ENCODE measurements around the gene SPATA25. TPM values are rescaled to one million over a fixed set of nuclear protein-coding genes. Genes with fewer than 3 reads are reported as not detected.

The SPATA25 gene, protein sequence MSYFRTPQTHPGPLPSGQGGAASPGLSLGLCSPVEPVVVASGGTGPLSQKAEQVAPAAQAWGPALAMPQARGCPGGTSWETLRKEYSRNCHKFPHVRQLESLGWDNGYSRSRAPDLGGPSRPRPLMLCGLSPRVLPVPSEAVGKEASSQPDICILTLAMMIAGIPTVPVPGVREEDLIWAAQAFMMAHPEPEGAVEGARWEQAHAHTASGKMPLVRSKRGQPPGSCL
- total RNA-seq: 1 to 10 TPM; 2.1 to 3.8 TPM
- polyA plus RNA-seq: under 1 TPM; 0.77 to 0.97 TPM
- long read RNA-seq, donor 1: 0 reads
- long read RNA-seq, donor 2: 0 reads
- long read RNA-seq, donor 3: 0 reads
- long read RNA-seq, donor 4: 0 reads
- long read RNA-seq, donor 5: 0 reads

DNA sequence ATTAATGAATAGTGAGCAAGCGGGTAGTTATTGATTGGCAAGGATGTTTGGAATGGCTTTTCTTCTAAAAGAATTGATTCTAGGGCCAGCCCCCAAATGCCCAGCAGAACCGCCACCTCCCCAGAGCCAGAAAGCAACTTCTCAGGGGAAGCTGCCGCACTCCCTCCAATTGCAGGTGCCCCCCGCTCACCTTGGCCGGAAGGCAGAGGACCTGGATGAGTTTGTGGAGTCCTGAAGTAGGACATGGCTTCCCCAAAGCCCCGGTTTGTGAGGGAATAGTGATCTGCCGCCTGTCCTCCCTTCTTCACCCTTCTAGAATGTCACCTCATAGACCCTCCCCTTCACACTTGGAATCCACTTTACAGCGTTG is at the start of gene SPATA25:
SPATA25 (minus strand) TSS at position 277 of the 370 bp plus-strand sequence; CDS start at position 245, 32 bp downstream.
- H3K27ac ChIP-seq (ENCODE audit: low read depth in 1 of 2, low read length in 1 of 2): no peak within 1 kb of the TSS
- no peak for ATAC-seq (ENCODE audit: insufficient read depth, low FRiP score)
- H3K36me3 ChIP-seq (ENCODE audit: control insufficient read depth in 4 of 4, insufficient read depth in 4 of 4, low read length in 4 of 4): peaks cover 10 to 26% (median 13%) of the 10 kb centered on the region in 4 donors
- TF ChIP-seq, protein P1, sequence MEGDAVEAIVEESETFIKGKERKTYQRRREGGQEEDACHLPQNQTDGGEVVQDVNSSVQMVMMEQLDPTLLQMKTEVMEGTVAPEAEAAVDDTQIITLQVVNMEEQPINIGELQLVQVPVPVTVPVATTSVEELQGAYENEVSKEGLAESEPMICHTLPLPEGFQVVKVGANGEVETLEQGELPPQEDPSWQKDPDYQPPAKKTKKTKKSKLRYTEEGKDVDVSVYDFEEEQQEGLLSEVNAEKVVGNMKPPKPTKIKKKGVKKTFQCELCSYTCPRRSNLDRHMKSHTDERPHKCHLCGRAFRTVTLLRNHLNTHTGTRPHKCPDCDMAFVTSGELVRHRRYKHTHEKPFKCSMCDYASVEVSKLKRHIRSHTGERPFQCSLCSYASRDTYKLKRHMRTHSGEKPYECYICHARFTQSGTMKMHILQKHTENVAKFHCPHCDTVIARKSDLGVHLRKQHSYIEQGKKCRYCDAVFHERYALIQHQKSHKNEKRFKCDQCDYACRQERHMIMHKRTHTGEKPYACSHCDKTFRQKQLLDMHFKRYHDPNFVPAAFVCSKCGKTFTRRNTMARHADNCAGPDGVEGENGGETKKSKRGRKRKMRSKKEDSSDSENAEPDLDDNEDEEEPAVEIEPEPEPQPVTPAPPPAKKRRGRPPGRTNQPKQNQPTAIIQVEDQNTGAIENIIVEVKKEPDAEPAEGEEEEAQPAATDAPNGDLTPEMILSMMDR (IDR thresholded peaks at IDR 0.05; ENCODE audit: control extremely low read depth, extremely low read depth): no peak
- H3K9me3 ChIP-seq (ENCODE audit: control insufficient read depth in 4 of 4, insufficient read depth in 3 of 4, low read length in 3 of 4): no peaks in the 10 kb centered on the region
- no peak within 1 kb of the TSS for H3K9ac ChIP-seq (ENCODE audit: insufficient read depth in 1 of 2, low read length in 2 of 2)
- peaks cover 0 to 14% (median 8%) of the 10 kb centered on the region in 5 donors for H3K4me1 ChIP-seq (ENCODE audit: control insufficient read depth in 5 of 5, insufficient read depth in 5 of 5, low read length in 5 of 5)
- DNase-seq: no peak
- H3K4me3 ChIP-seq: no peak within 1 kb of the TSS
- no peaks in the 10 kb centered on the region for H3K27me3 ChIP-seq (ENCODE audit: control insufficient read depth in 3 of 3, insufficient read depth in 3 of 3, low read length in 2 of 3)
- WGBS, 2 donors: 92 to 96% methylated on average over 8 of the region's 8 CpGs

DNA sequence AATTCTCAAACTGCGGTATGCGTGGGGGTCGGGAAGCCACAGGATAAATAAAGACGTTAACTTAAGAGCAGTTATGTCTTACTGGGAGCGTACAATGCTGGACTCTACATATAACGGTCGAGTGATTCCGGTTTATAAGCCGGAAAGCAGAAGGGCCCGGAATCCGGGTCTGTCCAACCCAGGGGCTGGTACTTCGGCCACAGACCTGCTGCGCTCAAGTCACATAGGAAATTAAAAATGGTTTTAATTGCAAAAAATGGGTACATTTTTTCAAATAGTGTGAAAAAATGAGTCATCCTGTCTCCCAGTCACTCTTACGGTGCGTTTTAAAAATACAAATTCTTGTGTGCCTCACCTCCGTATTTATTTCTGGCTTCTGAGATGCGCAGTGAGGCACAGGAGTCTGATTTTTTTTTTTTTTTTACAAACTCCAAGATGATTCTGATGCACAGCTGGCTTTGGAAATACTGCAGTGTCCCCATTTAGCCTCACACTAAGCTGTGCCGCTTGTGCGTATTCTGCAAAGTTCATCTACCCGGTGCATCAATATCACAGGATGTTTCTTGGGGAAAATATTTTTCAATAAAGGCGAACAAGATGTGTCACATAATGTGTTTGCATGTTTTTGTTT is 48.1 kb upstream of the SPATA25 start:
- Histone ChIP-seq H3K4me3 (peak overlapping the region; percentile 22), H3K36me3 (ENCODE audit: control insufficient read depth in 4 of 4, insufficient read depth in 4 of 4, low read length in 4 of 4) (peaks cover 9 to 31% (median 29%) of the 10 kb centered on the region in 4 donors), H3K9me3 (ENCODE audit: control insufficient read depth in 4 of 4, insufficient read depth in 3 of 4, low read length in 3 of 4) (no peaks in the 10 kb centered on the region), H3K9ac (ENCODE audit: insufficient read depth in 1 of 2, low read length in 2 of 2) (peak overlapping the region; percentile 69 to 98), H3K27me3 (ENCODE audit: control insufficient read depth in 3 of 3, insufficient read depth in 3 of 3, low read length in 2 of 3) (no peaks in the 10 kb centered on the region), H3K27ac (ENCODE audit: low read depth in 1 of 2, low read length in 1 of 2) (peak overlapping the region; percentile 20 to 84), H3K4me1 (ENCODE audit: control insufficient read depth in 5 of 5, insufficient read depth in 5 of 5, low read length in 5 of 5) (peaks cover 0 to 9% (median 2%) of the 10 kb centered on the region in 5 donors)
- no peak for ATAC-seq (ENCODE audit: insufficient read depth, low FRiP score)
- no peak for DNase-seq
- TF ChIP-seq, protein P1 (IDR thresholded peaks at IDR 0.05; ENCODE audit: control extremely low read depth, extremely low read depth): no peak
- 9 to 12% methylated on average over 21 of the region's 21 CpGs for WGBS, 2 donors

DNA sequence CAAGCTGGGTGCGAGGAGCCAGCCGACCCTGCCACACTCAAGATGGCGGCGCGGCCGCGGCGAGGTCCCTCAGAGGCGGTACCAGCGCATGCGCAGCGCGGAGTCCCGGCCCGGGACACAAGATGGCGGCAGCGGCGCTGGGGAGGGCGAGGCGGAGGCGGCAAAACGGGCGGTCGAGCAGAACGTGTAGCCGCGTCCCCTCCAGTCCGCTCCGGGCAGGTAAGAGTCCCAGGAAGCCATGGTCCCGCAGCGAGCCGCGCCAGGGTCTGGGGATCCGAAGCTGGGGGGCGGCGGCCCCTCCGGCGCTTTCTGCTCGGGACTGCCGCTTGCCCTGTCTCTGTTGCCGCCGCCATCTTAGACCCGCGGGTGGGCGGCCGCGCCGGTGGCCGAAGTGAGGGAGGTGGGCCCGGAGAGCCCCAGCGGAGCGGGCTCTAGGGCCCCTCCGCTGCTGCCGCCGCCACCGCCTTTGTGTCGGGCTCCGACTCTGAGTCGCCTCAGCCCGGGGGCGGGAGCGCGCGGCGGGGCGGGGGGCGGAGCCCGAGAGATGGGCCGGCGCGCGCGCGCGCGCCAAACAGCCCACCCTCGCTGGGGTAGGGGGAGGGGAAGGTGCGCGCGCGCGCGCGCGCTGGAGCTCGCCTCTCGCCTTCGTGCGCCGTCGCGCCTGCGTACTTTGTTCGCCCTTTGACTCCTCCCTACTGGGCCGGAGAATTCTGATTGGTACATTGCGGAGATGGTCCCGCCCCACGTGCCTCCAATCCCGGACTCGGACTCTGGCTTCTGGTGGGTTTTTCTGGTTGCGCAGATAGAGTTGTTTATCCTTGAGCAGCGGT is 47.4 kb upstream of the SPATA25 start, which contains the start of gene PCIF1:
PCIF1 (plus strand) TSS at position 98 of the 830 bp plus-strand sequence. CDS start 4,317 bp downstream, outside the sequence.
- 0 to 1% methylated on average over 71 to 102 of the region's 102 CpGs for WGBS, 2 donors
- TF ChIP-seq, protein P1 (IDR thresholded peaks at IDR 0.05; ENCODE audit: control extremely low read depth, extremely low read depth): no peak
- peak; percentile 90 for ATAC-seq (ENCODE audit: insufficient read depth, low FRiP score)
- H3K27ac ChIP-seq (ENCODE audit: low read depth in 1 of 2, low read length in 1 of 2): peak within 1 kb of the TSS; percentile 97 to 100
- peak; percentile 99 to 100 (median 99) for DNase-seq
- H3K9me3 ChIP-seq (ENCODE audit: control insufficient read depth in 4 of 4, insufficient read depth in 3 of 4, low read length in 3 of 4): no peaks in the 10 kb centered on the region
- peaks cover 0 to 9% (median 2%) of the 10 kb centered on the region in 5 donors for H3K4me1 ChIP-seq (ENCODE audit: control insufficient read depth in 5 of 5, insufficient read depth in 5 of 5, low read length in 5 of 5)
- H3K9ac ChIP-seq (ENCODE audit: insufficient read depth in 1 of 2, low read length in 2 of 2): peak within 1 kb of the TSS; percentile 92 to 98
- H3K4me3 ChIP-seq: peak within 1 kb of the TSS; percentile 57
- peaks cover 7 to 26% (median 23%) of the 10 kb centered on the region in 4 donors for H3K36me3 ChIP-seq (ENCODE audit: control insufficient read depth in 4 of 4, insufficient read depth in 4 of 4, low read length in 4 of 4)
- H3K27me3 ChIP-seq (ENCODE audit: control insufficient read depth in 3 of 3, insufficient read depth in 3 of 3, low read length in 2 of 3): no peaks in the 10 kb centered on the region
